ENCODE measurements around the gene ARPC4. TPM values are rescaled to one million over a fixed set of nuclear protein-coding genes. Genes with fewer than 3 reads are reported as not detected.

Gene ARPC4
- total RNA-seq, 1 donor from 2014 or later = 179 TPM

GRCh38 chr3:9779075-9779593, 13.7 kb upstream of the ARPC4 start:
- no peak for DNase-seq (ENCODE audit: low spot score)
- H3K4me1 Mint-ChIP-seq (ENCODE audit: low read depth) = peaks cover 11% of the 10 kb centered on the region
- H3K9me3 Mint-ChIP-seq (ENCODE audit: low read depth) = no peaks in the 10 kb centered on the region
- peak overlapping the region; percentile 78 for H3K27ac Mint-ChIP-seq (ENCODE audit: unreplicated experiment)
- TF ChIP-seq CTCF (IDR thresholded peaks at IDR 0.05) = no peak
- H3K27me3 Mint-ChIP-seq (ENCODE audit: low read depth) = no peaks in the 10 kb centered on the region
- H3K4me3 Mint-ChIP-seq (ENCODE audit: unreplicated experiment) = no peak overlapping the region
- peaks cover 13% of the 10 kb centered on the region for H3K36me3 Mint-ChIP-seq (ENCODE audit: low read depth)

GRCh38 chr3:9779721-9780457, 13.0 kb upstream of the ARPC4 start:
- Mint-ChIP-seq H3K27me3 (ENCODE audit: low read depth) (no peaks in the 10 kb centered on the region), H3K9me3 (ENCODE audit: low read depth) (no peaks in the 10 kb centered on the region), H3K4me1 (ENCODE audit: low read depth) (peaks cover 13% of the 10 kb centered on the region), H3K36me3 (ENCODE audit: low read depth) (peaks cover 13% of the 10 kb centered on the region), H3K4me3 (ENCODE audit: unreplicated experiment) (no peak overlapping the region), H3K27ac (ENCODE audit: unreplicated experiment) (no peak overlapping the region)
- DNase-seq (ENCODE audit: low spot score) = no peak
- TF ChIP-seq CTCF (IDR thresholded peaks at IDR 0.05) = no peak

- Mint-ChIP-seq H3K36me3 (ENCODE audit: low read depth) (peaks cover 13% of the 10 kb centered on the region), H3K9me3 (ENCODE audit: low read depth) (no peaks in the 10 kb centered on the region), H3K4me1 (ENCODE audit: low read depth) (peaks cover 18% of the 10 kb centered on the region), H3K27me3 (ENCODE audit: low read depth) (no peaks in the 10 kb centered on the region), H3K4me3 (ENCODE audit: unreplicated experiment) (no peak overlapping the region), H3K27ac (ENCODE audit: unreplicated experiment) (no peak overlapping the region)
- DNase-seq (ENCODE audit: low spot score) = no peak
- TF ChIP-seq CTCF (IDR thresholded peaks at IDR 0.05) = no peak
Observed at GRCh38 chr3:9780458-9780812, 12.4 kb upstream of the ARPC4 start.

- DNase-seq (ENCODE audit: low spot score) = no peak
- H3K9me3 Mint-ChIP-seq (ENCODE audit: low read depth) = no peaks in the 10 kb centered on the region
- H3K36me3 Mint-ChIP-seq (ENCODE audit: low read depth) = peaks cover 13% of the 10 kb centered on the region
- no peaks in the 10 kb centered on the region for H3K27me3 Mint-ChIP-seq (ENCODE audit: low read depth)
- no peak for TF ChIP-seq CTCF (IDR thresholded peaks at IDR 0.05)
- H3K4me1 Mint-ChIP-seq (ENCODE audit: low read depth) = peaks cover 23% of the 10 kb centered on the region
- H3K27ac Mint-ChIP-seq (ENCODE audit: unreplicated experiment) = no peak overlapping the region
- H3K4me3 Mint-ChIP-seq (ENCODE audit: unreplicated experiment) = no peak overlapping the region
Observed at GRCh38 chr3:9780910-9781309, 12.0 kb upstream of the ARPC4 start.

- H3K9me3 Mint-ChIP-seq (ENCODE audit: low read depth) = no peaks in the 10 kb centered on the region
- no peak overlapping the region for H3K4me3 Mint-ChIP-seq (ENCODE audit: unreplicated experiment)
- H3K27me3 Mint-ChIP-seq (ENCODE audit: low read depth) = no peaks in the 10 kb centered on the region
- H3K36me3 Mint-ChIP-seq (ENCODE audit: low read depth) = peaks cover 17% of the 10 kb centered on the region
- no peak for TF ChIP-seq CTCF (IDR thresholded peaks at IDR 0.05)
- no peak for DNase-seq (ENCODE audit: low spot score)
- H3K4me1 Mint-ChIP-seq (ENCODE audit: low read depth) = peaks cover 30% of the 10 kb centered on the region
- H3K27ac Mint-ChIP-seq (ENCODE audit: unreplicated experiment) = no peak overlapping the region
Observed at GRCh38 chr3:9781551-9781950, 11.3 kb upstream of the ARPC4 start.

Data from chondrocyte (in vitro differentiated cells).